Breast epithelium (tissue), 4 donors: ENCODE results near the gene SCEL. TPM values are rescaled to one million over a fixed set of nuclear protein-coding genes. Genes with fewer than 3 reads are reported as not detected.

Experiments used
- DNase-seq, 2 donors: peaks; one replicate each; pipeline ENCODE4 v3.0.0-alpha.2; 2019; ENCODE audit warnings: low spot score in 2 of 2
- H3K27ac ChIP-seq, 2 donors: fragments of 200-600 bp; sonication (generic) in 1 of 2; one replicate each; pipeline ENCODE4 v1.5.1; 2016 to 2019; ENCODE audit warnings: mild to moderate bottlenecking in 1 of 2
- H3K27me3 ChIP-seq, 2 donors: fragments of 200-600 bp; sonication (generic) in 1 of 2; one replicate each; pipeline versions ENCODE4 v1.5.1 to v1.6.0; 2017 to 2019; ENCODE audit warnings: control low read depth in 1 of 2, mild to moderate bottlenecking in 1 of 2
- H3K36me3 ChIP-seq: fragments of 200-600 bp; one replicate; pipeline ENCODE4 v1.5.1; 2019
- H3K4me1 ChIP-seq, 2 donors: fragments of 200-600 bp; sonication (generic); one replicate each; pipeline ENCODE4 v1.5.1; 2016 to 2019; ENCODE audit warnings: control low read depth in 1 of 2
- H3K4me3 ChIP-seq, 3 donors: fragments of 200-600 bp; sonication (generic); 1 replicate in 2 of 3; 2 replicates in 1 of 3; pipeline ENCODE4 v1.5.1; 2016 to 2019; ENCODE audit warnings: mild to moderate bottlenecking in 3 of 3, moderate library complexity in 2 of 3
- H3K9me3 ChIP-seq, 2 donors: fragments of 200-600 bp; sonication (generic) in 1 of 2; one replicate each; pipeline ENCODE4 v1.5.1; 2016 to 2019; ENCODE audit warnings: control low read depth in 1 of 2
- CTCF ChIP-seq, 3 donors: fragments of 450-650 bp; IDR thresholded peaks; one replicate each; pipeline ENCODE4 v1.5.1; 2016 to 2017; ENCODE audit warnings: antibody characterized with exemption in 3 of 3, mild to moderate bottlenecking in 3 of 3, moderate library complexity in 3 of 3
- POLR2A ChIP-seq: fragments of 450-650 bp; IDR thresholded peaks from one replicate; pipeline ENCODE4 v1.6.1; 2016; ENCODE audit warnings: antibody characterized with exemption, mild to moderate bottlenecking, moderate library complexity
- POLR2AphosphoS5 ChIP-seq, 3 donors: sonication (generic); formaldehyde crosslinking; IDR thresholded peaks; one replicate each; pipeline ENCODE4 v1.6.1; 2017; ENCODE audit warnings: antibody characterized with exemption in 3 of 3
- intact Hi-C: fragments of 100-400 bp; cut with DNase I; formaldehyde crosslinking; loops from one replicate; pipeline ENCODE4 v1.15.1; 2023; ENCODE audit warnings: low total_unique reads
- total RNA-seq, 3 donors: library from RNA; depleted of rRNA; stranded (reverse); fragments of >200 nt; gene quantifications; one replicate each; pipeline ENCODE4 v1.1.0, GENCODE V29; 2016

SCEL gene
- total RNA-seq, 3 donors from 2014 or later: under 0.01 to 0.88 TPM; not detected in 1

GRCh38 chr13:77693449-77693940 is 158.0 kb downstream of the SCEL start:
- no peak overlapping the region for H3K4me3 ChIP-seq
- no peak for DNase-seq
- H3K4me1 ChIP-seq: no peaks in the 10 kb centered on the region
- TF ChIP-seq CTCF (IDR thresholded peaks at IDR 0.05): no peak
- TF ChIP-seq POLR2AphosphoS5 (IDR thresholded peaks at IDR 0.05): no peak
- no peak for TF ChIP-seq POLR2A
- H3K27me3 ChIP-seq: peaks cover 0 to 1% of the 10 kb centered on the region in 2 donors
- no peaks in the 10 kb centered on the region for H3K36me3 ChIP-seq
- H3K27ac ChIP-seq: no peak overlapping the region
- intact Hi-C loops: no loop called here
- no peaks in the 10 kb centered on the region for H3K9me3 ChIP-seq

Other genes with a start within 250 kb of the SCEL start
- 100 to 1,000 TPM; 179 to 282 (median 181) TPM for gene MYCBP2, start 208.6 kb upstream of the SCEL start, total RNA-seq
- 10 to 100 TPM in 2 of 3 donors, 1 to 10 TPM in 1; 3.0 to 16.7 (median 15.1) TPM for gene SLAIN1, start 162.0 kb downstream of the SCEL start, total RNA-seq